ENCODE measurements around the gene SH3D19. TPM values are rescaled to one million over a fixed set of nuclear protein-coding genes. Genes with fewer than 3 reads are reported as not detected.

Gene SH3D19
- total and polyA plus RNA-seq, 4 donors, result 40.3 to 62.1 (median 40.9) TPM

DNA sequence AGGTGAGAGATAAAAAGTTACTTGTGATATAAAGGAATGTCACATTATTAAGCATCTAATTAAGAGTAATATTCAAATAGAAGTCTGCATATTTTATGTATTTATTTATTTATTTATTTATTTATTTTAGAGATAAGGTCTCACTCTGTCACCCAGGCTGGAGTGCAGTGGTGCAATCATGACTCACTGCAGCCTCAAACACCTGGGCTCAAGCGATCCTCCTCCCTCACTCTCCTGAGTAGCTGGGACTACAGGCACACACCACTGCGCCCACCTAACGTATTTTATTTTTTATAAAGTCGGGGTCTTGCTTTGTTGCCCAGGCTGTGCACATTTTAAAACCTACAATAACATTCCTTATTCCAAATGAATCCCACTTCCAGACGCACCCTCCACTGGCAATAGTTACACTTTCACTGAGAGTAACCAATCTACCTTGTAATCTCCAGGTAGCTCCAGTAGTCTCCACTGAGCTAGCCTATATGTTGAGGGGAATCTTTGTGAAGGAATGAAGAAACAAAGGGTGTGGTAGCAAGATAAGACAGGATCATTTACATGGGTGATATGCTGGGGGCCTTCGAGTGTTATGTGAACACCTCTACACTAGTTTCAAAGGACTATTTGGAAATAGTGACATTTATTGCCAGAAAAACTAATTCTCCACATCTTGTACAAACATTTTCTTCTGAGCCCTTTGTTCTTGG lies 11.9 kb downstream of the SH3D19 start:
- no peak overlapping the region for H3K27ac ChIP-seq (ENCODE audit: low read depth, low read length)
- DNase-seq (ENCODE audit: low read depth in 4 of 6, low spot score in 6 of 6), result no peak
- no peaks in the 10 kb centered on the region for H3K27me3 ChIP-seq (ENCODE audit: control insufficient read depth, insufficient read depth, low read length)
- peaks cover 3% of the 10 kb centered on the region for H3K4me1 ChIP-seq (ENCODE audit: control insufficient read depth, insufficient read depth, low read length)
- no peak overlapping the region for H3K4me3 ChIP-seq (ENCODE audit: low read depth, low read length)
- WGBS (ENCODE audit: insufficient coverage), result 97% methylated on average over 4 of the region's 6 CpGs
- no peaks in the 10 kb centered on the region for H3K36me3 ChIP-seq (ENCODE audit: control insufficient read depth, insufficient read depth, low read length)
- H3K9me3 ChIP-seq (ENCODE audit: control insufficient read depth, insufficient read depth, low read length), result no peaks in the 10 kb centered on the region

DNA sequence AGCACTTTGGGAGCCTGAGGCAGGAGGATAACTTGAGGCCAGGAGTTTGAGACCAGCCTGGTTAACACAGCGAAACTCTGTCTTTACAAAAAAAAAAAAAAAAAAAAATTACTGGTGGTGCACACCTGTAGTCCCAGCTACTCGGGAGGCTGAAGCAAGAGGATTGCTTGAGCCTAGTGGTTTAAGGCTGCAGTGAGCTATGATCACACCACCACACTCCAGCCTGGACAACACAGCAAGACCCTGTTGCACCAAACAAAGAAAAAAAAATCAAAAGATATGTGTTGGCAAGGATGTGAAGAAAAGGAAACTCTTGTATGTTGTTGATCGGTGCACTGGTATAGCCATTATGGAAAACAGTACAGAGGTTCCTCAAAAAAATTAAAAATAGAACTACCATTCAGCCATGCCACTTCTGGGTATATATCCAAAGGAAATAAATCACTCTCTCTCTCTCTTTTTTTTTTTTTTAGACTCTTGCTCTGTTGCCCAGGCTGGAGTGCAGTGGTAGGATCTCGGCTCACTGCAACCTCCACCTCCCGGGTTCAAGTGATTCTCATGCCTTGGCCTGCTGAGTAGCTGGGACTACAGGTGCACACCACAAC lies 15.2 kb downstream of the SH3D19 start:
- H3K27ac ChIP-seq (ENCODE audit: low read depth, low read length), result no peak overlapping the region
- no peaks in the 10 kb centered on the region for H3K9me3 ChIP-seq (ENCODE audit: control insufficient read depth, insufficient read depth, low read length)
- no peaks in the 10 kb centered on the region for H3K4me1 ChIP-seq (ENCODE audit: control insufficient read depth, insufficient read depth, low read length)
- no peak overlapping the region for H3K4me3 ChIP-seq (ENCODE audit: low read depth, low read length)
- 94% methylated on average over 2 of the region's 5 CpGs for WGBS (ENCODE audit: insufficient coverage)
- no peak for DNase-seq (ENCODE audit: low read depth in 4 of 6, low spot score in 6 of 6)
- peaks cover 4% of the 10 kb centered on the region for H3K36me3 ChIP-seq (ENCODE audit: control insufficient read depth, insufficient read depth, low read length)
- H3K27me3 ChIP-seq (ENCODE audit: control insufficient read depth, insufficient read depth, low read length), result no peaks in the 10 kb centered on the region

DNA sequence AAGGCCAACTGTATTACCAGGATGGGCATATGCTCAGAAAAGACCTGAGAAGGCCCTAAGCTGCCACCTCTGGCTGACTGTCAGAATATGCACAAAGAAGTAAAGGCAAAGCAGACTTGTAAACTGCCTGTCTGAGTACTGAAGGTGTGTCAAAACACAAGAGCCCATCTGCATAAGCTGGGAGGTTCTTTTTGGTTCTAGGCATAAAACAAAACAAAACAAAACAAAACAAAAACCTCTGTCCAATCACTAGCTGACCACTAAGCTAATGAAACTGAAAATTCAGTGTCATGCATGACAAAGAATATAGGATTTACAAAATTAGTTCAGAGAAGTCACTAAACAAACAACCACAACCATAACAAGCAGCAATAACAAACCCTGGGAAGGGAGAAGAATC lies 20.6 kb downstream of the SH3D19 start:
- no peak overlapping the region for H3K4me3 ChIP-seq (ENCODE audit: low read depth, low read length)
- no peak overlapping the region for H3K27ac ChIP-seq (ENCODE audit: low read depth, low read length)
- H3K36me3 ChIP-seq (ENCODE audit: control insufficient read depth, insufficient read depth, low read length), result peaks cover 4% of the 10 kb centered on the region
- no peaks in the 10 kb centered on the region for H3K27me3 ChIP-seq (ENCODE audit: control insufficient read depth, insufficient read depth, low read length)
- no peak for DNase-seq (ENCODE audit: low read depth in 4 of 6, low spot score in 6 of 6)
- H3K9me3 ChIP-seq (ENCODE audit: control insufficient read depth, insufficient read depth, low read length), result no peaks in the 10 kb centered on the region
- H3K4me1 ChIP-seq (ENCODE audit: control insufficient read depth, insufficient read depth, low read length), result no peaks in the 10 kb centered on the region

DNA sequence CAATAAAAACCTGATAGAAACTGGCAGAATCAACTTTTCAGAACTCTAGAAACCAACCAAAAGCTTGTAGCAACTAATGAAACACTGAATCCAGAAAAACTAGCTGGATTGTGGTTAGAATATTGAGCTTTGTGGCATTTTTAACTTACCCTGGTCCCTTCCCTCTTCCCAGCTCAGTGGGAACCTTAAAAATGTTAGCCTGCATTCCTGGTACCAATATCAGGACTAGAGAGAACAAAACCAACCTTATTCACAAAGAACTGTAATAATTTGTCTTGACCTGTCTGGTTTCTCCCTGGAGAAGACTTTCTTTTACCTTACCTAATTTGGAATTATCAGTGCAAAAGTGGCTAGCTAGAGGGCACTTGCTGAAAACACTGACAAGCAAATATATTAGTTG lies 21.2 kb downstream of the SH3D19 start:
- Histone ChIP-seq H3K4me1 (ENCODE audit: control insufficient read depth, insufficient read depth, low read length) (no peaks in the 10 kb centered on the region), H3K36me3 (ENCODE audit: control insufficient read depth, insufficient read depth, low read length) (peaks cover 4% of the 10 kb centered on the region), H3K4me3 (ENCODE audit: low read depth, low read length) (no peak overlapping the region), H3K9me3 (ENCODE audit: control insufficient read depth, insufficient read depth, low read length) (no peaks in the 10 kb centered on the region), H3K27ac (ENCODE audit: low read depth, low read length) (no peak overlapping the region), H3K27me3 (ENCODE audit: control insufficient read depth, insufficient read depth, low read length) (no peaks in the 10 kb centered on the region)
- DNase-seq (ENCODE audit: low read depth in 4 of 6, low spot score in 6 of 6), result no peak

DNA sequence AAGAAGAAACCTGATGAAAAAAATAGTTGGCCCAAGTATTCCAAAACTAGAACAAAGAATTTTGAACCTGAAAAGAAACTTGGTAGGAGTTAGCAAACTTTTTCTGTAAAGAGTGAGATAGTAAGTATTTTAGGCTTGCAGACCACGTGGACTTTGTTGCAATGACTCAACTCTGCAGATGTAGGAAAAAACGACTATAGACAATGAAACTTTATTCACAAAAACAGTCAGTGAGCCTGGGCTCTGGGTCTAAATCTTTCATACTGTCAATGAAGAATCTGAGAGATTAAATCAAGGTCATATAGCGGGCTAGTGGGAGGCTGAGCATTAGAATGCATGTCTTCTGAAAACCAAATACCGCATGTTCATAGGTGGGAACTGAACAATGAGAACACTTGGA lies 23.0 kb downstream of the SH3D19 start:
- DNase-seq (ENCODE audit: low read depth in 4 of 6, low spot score in 6 of 6), result no peak
- Histone ChIP-seq H3K27ac (ENCODE audit: low read depth, low read length) (no peak overlapping the region), H3K9me3 (ENCODE audit: control insufficient read depth, insufficient read depth, low read length) (no peaks in the 10 kb centered on the region), H3K36me3 (ENCODE audit: control insufficient read depth, insufficient read depth, low read length) (peaks cover 3% of the 10 kb centered on the region), H3K27me3 (ENCODE audit: control insufficient read depth, insufficient read depth, low read length) (no peaks in the 10 kb centered on the region), H3K4me1 (ENCODE audit: control insufficient read depth, insufficient read depth, low read length) (no peaks in the 10 kb centered on the region), H3K4me3 (ENCODE audit: low read depth, low read length) (no peak overlapping the region)
- 100% methylated on average over 2 of the region's 4 CpGs for WGBS (ENCODE audit: insufficient coverage)

DNA sequence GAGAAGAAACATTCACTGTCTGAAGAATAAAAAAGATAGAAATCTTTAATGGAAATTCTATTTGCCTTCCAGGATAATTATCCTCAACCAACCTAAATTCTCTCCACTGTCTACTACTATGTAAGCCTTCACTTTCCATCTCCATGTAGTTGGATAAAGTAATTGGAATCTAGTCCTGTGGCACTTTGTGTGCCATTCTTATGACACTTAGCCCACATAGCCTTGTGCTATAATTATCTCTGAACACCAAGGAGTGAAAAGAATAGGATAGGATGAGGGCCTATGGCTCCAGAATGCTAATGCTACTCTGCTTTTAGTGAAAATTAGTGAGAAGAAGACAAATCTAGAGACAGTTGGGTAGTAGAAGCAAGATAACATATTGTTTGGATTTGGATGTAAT lies 28.2 kb downstream of the SH3D19 start:
- Histone ChIP-seq H3K9me3 (ENCODE audit: control insufficient read depth, insufficient read depth, low read length) (no peaks in the 10 kb centered on the region), H3K36me3 (ENCODE audit: control insufficient read depth, insufficient read depth, low read length) (no peaks in the 10 kb centered on the region), H3K4me3 (ENCODE audit: low read depth, low read length) (no peak overlapping the region), H3K27me3 (ENCODE audit: control insufficient read depth, insufficient read depth, low read length) (no peaks in the 10 kb centered on the region), H3K4me1 (ENCODE audit: control insufficient read depth, insufficient read depth, low read length) (peaks cover 9% of the 10 kb centered on the region), H3K27ac (ENCODE audit: low read depth, low read length) (no peak overlapping the region)
- DNase-seq (ENCODE audit: low read depth in 4 of 6, low spot score in 6 of 6), result no peak

DNA sequence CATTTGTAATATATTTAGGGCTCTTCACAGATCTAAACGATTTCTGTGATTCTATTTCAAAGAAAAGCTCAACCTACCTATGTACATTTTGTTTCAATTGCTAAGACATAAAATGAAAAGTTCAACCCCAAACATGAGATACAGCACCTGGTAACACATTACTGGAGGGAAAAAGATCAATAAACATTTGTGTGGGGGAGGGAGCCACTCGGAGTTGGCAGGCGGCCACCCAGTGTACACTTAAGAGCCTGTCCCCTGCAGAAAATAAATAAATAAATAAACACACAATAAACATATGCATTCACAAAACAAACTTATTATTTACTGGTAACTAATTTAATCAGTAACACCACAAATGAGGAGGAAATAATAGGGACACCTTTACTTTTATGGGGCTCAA lies 29.2 kb downstream of the SH3D19 start:
- peaks cover 9% of the 10 kb centered on the region for H3K4me1 ChIP-seq (ENCODE audit: control insufficient read depth, insufficient read depth, low read length)
- H3K9me3 ChIP-seq (ENCODE audit: control insufficient read depth, insufficient read depth, low read length), result no peaks in the 10 kb centered on the region
- H3K36me3 ChIP-seq (ENCODE audit: control insufficient read depth, insufficient read depth, low read length), result no peaks in the 10 kb centered on the region
- no peak overlapping the region for H3K4me3 ChIP-seq (ENCODE audit: low read depth, low read length)
- DNase-seq (ENCODE audit: low read depth in 4 of 6, low spot score in 6 of 6), result peak in 1 of 6 donors; percentile 22
- no peaks in the 10 kb centered on the region for H3K27me3 ChIP-seq (ENCODE audit: control insufficient read depth, insufficient read depth, low read length)
- no peak overlapping the region for H3K27ac ChIP-seq (ENCODE audit: low read depth, low read length)
- WGBS (ENCODE audit: insufficient coverage), result no CpG with 5 or more reads among the region's 3 CpGs

DNA sequence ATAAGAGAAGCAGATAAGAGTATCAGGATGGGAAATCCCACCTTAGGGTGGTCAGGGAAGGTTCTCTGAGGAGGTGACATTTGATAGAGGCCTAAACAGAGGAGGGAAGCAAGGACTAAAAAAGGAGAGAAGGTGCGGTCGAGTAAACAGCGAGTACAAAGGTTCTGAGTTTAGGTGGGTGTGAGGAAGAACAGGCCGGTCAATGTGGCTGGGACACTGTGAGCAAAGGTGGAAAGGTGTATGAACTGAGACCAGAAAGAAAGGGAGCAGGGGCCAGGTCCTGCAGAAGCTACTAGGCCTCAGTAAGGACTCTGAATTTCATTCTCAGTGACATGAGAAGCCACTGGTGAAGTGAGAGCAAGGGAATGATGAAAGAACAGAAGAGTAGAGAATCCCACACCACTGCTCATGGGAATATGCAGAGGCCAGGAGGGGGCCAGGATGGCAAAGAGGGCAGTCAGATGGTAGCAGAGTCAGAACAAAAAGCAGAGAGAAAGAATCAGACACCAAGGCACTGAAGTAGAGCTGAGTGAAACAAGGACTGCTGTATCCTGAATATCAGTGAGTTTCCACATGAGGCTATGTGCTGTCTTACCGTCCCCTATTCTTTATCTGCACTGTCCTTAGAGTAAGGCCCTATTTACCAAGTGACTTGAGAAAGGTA lies 30.4 kb downstream of the SH3D19 start:
- H3K4me1 ChIP-seq (ENCODE audit: control insufficient read depth, insufficient read depth, low read length), result peaks cover 9% of the 10 kb centered on the region
- H3K27ac ChIP-seq (ENCODE audit: low read depth, low read length), result no peak overlapping the region
- 97% methylated on average over 5 of the region's 5 CpGs for WGBS (ENCODE audit: insufficient coverage)
- no peaks in the 10 kb centered on the region for H3K27me3 ChIP-seq (ENCODE audit: control insufficient read depth, insufficient read depth, low read length)
- no peaks in the 10 kb centered on the region for H3K9me3 ChIP-seq (ENCODE audit: control insufficient read depth, insufficient read depth, low read length)
- no peak overlapping the region for H3K4me3 ChIP-seq (ENCODE audit: low read depth, low read length)
- no peak for DNase-seq (ENCODE audit: low read depth in 4 of 6, low spot score in 6 of 6)
- H3K36me3 ChIP-seq (ENCODE audit: control insufficient read depth, insufficient read depth, low read length), result no peaks in the 10 kb centered on the region

DNA sequence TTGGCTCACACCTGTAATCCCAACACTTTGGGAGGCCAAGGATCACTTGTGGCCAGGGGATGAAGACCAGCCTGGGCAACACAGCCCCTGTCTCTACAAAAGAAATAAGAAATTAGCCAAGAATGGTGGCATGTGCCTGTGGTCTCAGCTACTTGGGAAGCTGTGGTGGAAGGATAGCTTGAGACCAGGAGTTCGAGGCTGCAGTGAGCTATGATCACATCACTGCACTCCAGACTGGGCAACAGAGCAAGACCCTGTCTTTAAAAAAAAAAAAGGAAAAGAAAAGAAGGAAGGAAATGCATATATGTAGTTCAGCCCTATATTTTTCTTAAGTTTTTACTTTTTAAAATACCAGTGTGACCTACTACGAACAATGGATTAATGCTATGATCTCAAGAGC lies 33.4 kb downstream of the SH3D19 start:
- Histone ChIP-seq H3K27me3 (ENCODE audit: control insufficient read depth, insufficient read depth, low read length) (no peaks in the 10 kb centered on the region), H3K4me3 (ENCODE audit: low read depth, low read length) (no peak overlapping the region), H3K27ac (ENCODE audit: low read depth, low read length) (no peak overlapping the region), H3K9me3 (ENCODE audit: control insufficient read depth, insufficient read depth, low read length) (no peaks in the 10 kb centered on the region), H3K4me1 (ENCODE audit: control insufficient read depth, insufficient read depth, low read length) (peaks cover 9% of the 10 kb centered on the region), H3K36me3 (ENCODE audit: control insufficient read depth, insufficient read depth, low read length) (no peaks in the 10 kb centered on the region)
- no CpG with 5 or more reads among the region's 2 CpGs for WGBS (ENCODE audit: insufficient coverage)
- DNase-seq (ENCODE audit: low read depth in 4 of 6, low spot score in 6 of 6), result no peak

DNA sequence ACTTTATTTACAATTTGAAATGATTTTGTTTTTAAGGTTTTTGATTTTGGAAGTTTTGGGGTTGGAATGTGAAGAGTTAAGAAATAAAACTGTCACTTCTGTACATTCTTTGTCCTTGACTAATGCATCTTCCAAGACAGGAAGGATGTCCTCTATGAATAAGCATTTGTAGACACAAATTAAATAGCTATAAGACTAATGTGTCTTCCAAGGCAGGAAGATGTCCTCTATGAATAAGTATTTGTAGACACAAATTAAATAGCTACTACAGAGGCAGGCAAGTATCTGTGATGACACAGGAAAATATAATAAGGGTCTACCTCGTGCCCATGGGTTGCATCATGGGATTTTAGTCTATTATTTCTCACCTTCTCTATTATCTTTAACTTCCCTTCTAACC lies 33.9 kb downstream of the SH3D19 start:
- Histone ChIP-seq H3K9me3 (ENCODE audit: control insufficient read depth, insufficient read depth, low read length) (peaks cover 1% of the 10 kb centered on the region), H3K27me3 (ENCODE audit: control insufficient read depth, insufficient read depth, low read length) (no peaks in the 10 kb centered on the region), H3K36me3 (ENCODE audit: control insufficient read depth, insufficient read depth, low read length) (no peaks in the 10 kb centered on the region), H3K27ac (ENCODE audit: low read depth, low read length) (no peak overlapping the region), H3K4me1 (ENCODE audit: control insufficient read depth, insufficient read depth, low read length) (peaks cover 9% of the 10 kb centered on the region), H3K4me3 (ENCODE audit: low read depth, low read length) (no peak overlapping the region)
- WGBS (ENCODE audit: insufficient coverage), result no CpG with 5 or more reads among the region's 1 CpG
- DNase-seq (ENCODE audit: low read depth in 4 of 6, low spot score in 6 of 6), result no peak
